ENCODE results near the gene UBE2D3.
"Not testable (repeated sequence)": the region's sequence is repeated elsewhere in the genome, so short reads cannot be mapped to it uniquely, and the experiment has no call there.

UBE2D3 gene

GRCh38 chr4:102829803-102830202, 2.5 kb upstream of the UBE2D3 start:
- DNase-seq (ENCODE audit: low read depth, low spot score), result no peak

GRCh38 chr4:102828497-102828808, 1.1 kb upstream of the UBE2D3 start:
- no peak for DNase-seq (ENCODE audit: low read depth, low spot score)

- peak; percentile 98 for DNase-seq (ENCODE audit: low read depth, low spot score)
These were observed 534 bp upstream of the UBE2D3 start for GRCh38 chr4:102827674-102828496.

- no peak for DNase-seq (ENCODE audit: low read depth, low spot score)
These were observed 1.1 kb downstream of the UBE2D3 start for GRCh38 chr4:102826105-102826889.

DNA sequence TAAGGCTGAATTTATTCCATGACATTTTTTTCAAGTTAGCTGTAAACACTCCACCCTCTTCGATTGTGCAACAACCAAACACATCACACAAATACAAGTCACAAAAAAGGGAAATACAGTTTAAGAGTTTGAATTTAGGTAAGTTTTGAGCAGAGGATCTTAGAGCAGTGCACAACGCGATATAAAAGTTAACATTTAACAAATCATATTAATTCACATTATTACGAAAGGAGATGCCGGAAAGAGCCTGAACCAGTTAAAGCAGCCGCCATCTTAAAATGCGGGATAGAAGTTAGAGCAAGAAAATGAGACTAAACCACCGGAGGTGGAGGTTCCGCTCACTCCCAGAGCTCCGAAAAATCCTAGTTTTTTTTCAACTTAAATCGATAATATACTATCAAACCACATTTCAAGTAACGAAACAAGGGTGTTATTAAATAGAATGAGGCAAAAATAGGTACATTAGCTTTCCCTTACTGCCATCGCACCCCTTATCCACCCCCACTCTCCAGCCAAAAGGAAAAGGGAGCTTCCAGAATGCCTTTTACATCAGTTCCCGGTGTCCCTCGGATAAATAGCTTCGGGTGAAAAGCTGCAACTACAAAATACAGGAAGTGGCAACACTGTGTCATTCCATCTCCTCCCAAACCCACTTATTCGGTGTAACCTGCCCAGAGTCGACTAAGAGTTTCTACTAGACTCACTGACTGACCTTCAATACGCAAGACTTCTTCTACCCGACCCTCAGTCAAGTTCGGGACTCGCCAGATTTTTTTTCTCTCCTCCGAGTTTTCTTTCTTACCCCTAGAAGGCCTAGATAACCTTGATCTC, 1.9 kb downstream of the UBE2D3 start:
- no peak for DNase-seq (ENCODE audit: low read depth, low spot score)

GRCh38 chr4:102824398-102824797, 3.0 kb downstream of the UBE2D3 start:
- DNase-seq (ENCODE audit: low read depth, low spot score), result no peak

DNA sequence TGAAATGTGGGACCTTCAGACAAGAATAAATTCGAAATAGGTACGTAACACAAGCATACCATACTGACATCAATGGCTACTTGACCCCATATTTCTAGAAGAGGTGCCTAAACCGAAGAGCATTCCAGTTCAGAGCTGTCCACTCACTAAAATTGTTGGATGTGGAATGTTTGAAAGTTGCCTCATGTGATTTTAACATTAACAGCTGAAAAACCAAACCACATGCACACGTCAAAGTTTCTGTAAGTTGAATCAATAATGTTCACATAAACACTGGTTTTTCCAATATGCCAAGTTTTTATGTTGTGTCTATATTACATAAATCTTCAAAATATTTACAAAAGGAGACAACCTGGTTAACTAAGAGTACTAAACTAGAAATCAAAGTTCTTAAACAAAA, 3.5 kb downstream of the UBE2D3 start:
- DNase-seq (ENCODE audit: low read depth, low spot score), result no peak

- no peak for DNase-seq (ENCODE audit: low read depth, low spot score)
These were observed 3.9 kb downstream of the UBE2D3 start for GRCh38 chr4:102823464-102823863.

GRCh38 chr4:102819588-102820365, 7.6 kb downstream of the UBE2D3 start:
- no peak for DNase-seq (ENCODE audit: low read depth, low spot score)

GRCh38 chr4:102819100-102819499, 8.3 kb downstream of the UBE2D3 start:
- not testable (repeated sequence) for DNase-seq (ENCODE audit: low read depth, low spot score)

DNA sequence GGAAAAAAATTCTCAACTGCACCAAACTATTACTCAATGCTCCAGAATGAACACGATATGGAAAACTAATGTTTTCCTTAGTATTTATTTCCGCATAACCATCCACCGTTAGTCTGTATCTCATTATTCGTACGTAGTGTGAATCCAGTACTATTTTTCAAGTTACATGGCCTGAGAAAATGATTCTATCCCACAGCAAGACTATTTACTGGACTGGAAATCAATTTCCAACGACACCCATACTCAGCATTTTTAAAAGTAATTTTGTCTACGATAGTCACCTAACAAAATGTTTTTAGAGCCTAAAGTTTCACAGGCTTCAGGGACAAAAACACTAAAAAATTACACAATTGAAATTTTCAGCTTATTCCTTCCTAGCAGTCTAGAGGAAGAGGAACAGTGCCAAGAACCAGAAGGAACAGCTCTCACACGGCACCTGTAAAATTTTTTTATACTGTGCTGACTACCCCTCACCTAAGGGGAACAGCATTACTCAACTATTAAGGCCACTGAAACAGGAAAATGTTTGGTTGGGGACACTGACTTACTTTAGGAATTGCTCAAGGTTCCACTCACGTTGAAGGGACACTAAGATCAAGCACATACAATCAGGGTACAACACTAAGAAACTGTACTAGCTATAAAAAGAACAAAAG, 9.6 kb downstream of the UBE2D3 start:
- DNase-seq (ENCODE audit: low read depth, low spot score), result no peak

- DNase-seq (ENCODE audit: low read depth, low spot score), result no peak
These were observed 10.2 kb downstream of the UBE2D3 start for GRCh38 chr4:102817021-102817605.

GRCh38 chr4:102815981-102816380, 11.4 kb downstream of the UBE2D3 start:
- no peak for DNase-seq (ENCODE audit: low read depth, low spot score)

DNA sequence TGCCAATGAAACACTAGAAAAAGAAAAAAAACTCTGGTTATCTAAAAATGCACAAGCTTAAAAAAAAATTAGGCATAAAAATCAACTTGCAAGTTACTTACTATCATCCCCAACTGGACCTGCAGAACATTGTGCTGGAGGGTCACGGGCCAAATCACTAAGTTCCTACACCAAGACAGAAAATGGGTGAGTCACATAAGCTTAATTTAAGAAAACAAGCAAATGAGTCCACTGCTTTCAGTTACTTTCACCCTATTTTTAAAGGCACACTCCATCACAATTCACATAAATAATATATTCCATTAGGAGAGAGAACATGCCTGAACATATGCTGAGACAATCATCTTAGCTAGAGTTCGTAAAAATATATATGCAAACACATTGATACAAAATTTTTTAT, 17.7 kb downstream of the UBE2D3 start:
- no peak for DNase-seq (ENCODE audit: low read depth, low spot score)

DNA sequence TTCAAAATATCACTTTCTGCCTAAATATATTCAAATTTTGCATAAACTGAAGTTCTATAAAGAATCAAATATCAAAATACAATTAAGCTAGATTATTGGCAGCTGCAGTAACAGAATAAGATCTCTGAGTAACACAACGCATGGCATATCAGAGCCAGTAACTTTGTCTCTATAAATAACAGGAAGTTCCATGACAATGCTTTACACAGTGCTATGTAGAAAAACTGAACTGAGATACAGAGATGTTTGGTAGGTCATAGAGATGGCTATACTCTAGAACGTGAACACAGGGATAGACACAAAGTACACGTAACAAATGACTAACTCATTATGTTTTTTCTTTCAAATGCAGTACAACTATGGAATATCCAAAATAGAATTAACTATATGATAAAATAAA, 18.2 kb downstream of the UBE2D3 start:
- DNase-seq (ENCODE audit: low read depth, low spot score), result no peak

GRCh38 chr4:102808009-102808408, 19.3 kb downstream of the UBE2D3 start:
- no peak for DNase-seq (ENCODE audit: low read depth, low spot score)

- DNase-seq (ENCODE audit: low read depth, low spot score), result no peak
These were observed 20.0 kb downstream of the UBE2D3 start for GRCh38 chr4:102807345-102807744.

GRCh38 chr4:102799816-102800215, 27.5 kb downstream of the UBE2D3 start:
- no peak for DNase-seq (ENCODE audit: low read depth, low spot score)

DNA sequence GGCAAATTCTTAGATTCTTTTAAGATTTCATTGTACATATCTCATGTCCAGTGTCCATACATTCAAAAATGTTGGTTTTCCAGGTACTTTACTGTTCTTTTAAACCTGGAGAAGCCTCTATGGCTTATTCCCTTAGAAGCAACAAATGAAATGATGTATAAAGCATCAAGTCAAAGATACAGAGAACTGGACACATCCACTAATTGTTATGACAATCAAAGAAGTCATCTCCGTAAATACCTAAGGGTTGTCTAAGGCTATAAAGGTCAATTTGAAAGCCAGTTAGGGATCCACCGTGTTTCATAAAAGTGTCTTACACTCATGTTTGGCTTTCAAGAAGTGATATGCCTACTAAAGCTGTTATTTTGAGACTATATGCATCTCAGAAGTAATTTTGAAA, 32.4 kb downstream of the UBE2D3 start:
- no peak for DNase-seq (ENCODE audit: low read depth, low spot score)

- DNase-seq (ENCODE audit: low read depth, low spot score), result no peak
These were observed 34.9 kb downstream of the UBE2D3 start for GRCh38 chr4:102792361-102792936.
